Right ventricle myocardium inferior (tissue), 1 donor: ENCODE data around the gene FYN. TPM values are rescaled to one million over a fixed set of nuclear protein-coding genes. Genes with fewer than 3 reads are reported as not detected.

ENCODE experiments used
- ATAC-seq: fragments of 200-7000 bp; cut with Tn5 transposase; one replicate; pipeline ENCODE4 v1.9.1; 2020; ENCODE audit warnings: mild to moderate bottlenecking, moderate library complexity
- DNase-seq: peaks from one replicate; pipeline ENCODE4 v3.0.0; 2021; ENCODE audit errors: missing footprints
- intact Hi-C: fragments of 100-400 bp; cut with DNase I; formaldehyde crosslinking; loops from one replicate; pipeline ENCODE4 v1.11.0; 2022
- total RNA-seq: library from RNA; stranded (reverse); fragmentation: NEBNext Ultra II Directional; extraction: Animal tissue kit (Norgen Biotek cat#: 25700); gene quantifications from one replicate; pipeline ENCODE4 v1.2.1, GENCODE V29; 2021
- donor health status: DM: no; HTN: yes; CAD: no; lungs with severe emphysema.

The FYN gene
- total RNA-seq, 1 donor from 2014 or later: 50.4 TPM

DNA sequence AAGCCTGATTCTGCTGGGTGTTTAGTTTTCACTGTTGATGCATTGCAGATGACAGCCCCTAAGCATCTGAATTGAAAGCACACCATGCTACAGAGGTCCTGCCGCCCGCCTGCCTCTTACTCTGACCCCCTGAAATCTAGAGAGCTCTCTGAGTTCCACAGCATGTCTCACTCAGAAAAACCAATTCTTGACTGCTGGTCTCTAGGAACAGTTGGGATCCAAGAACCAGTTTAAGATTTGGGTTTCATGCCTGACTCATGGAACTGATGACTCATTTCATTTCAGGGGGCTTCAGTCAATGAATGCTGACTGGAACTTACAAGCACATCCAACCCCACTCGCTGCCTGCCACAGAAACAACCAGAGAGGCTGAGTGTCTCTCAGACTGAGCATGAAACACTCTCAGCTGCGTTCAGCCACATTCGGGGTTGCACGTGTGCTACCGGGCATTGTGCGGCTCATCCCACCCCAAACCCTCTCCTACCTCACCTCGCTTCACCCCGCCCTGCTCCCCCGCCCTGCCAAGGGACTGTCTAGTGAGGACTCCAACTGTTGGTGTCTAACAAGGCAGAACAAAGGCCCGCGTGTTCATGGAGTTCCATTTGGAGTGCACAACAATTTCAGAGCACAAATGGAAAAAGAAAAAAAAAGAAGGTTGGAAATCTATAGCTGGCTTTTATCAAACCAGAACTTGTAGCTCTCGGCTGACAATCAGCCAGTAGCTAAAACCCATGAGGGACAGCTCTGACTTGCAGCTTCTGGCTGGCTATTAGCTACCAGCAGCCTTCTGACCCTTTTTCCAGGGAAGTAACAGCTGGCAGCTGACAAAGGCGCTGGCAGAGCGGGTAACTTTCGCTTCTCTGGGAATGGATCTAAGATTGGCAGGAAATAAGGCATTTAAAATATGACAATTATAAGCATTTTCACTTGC is 247.5 kb downstream of the FYN start:
- intact Hi-C loops: loop anchor here (5.0 kb wide), 1 partner anchor 143 kb away; the partner anchor contains the start of gene REV3L
- DNase-seq: no peak
- peak; percentile 74 for ATAC-seq

DNA sequence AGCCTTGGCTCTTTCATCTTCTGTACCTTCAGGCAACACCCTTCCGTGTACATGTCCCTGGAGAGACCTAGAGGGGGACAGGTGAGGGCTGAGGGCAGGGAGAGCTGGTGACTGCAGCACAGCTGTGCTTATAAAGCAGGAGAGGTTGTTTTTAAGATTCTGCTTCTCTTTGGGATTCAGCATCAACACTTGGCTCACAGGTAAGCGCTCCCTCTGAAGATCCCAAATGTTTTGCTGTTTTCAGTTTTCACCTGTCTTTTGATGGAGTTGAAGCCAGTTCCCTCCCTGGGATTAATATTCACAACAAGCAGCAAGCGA is 248.2 kb downstream of the FYN start:
- ATAC-seq (no peak), DNase-seq (no peak)
- intact Hi-C loops: loop anchor here (5.0 kb wide), 1 partner anchor 143 kb away; the partner anchor contains the start of gene REV3L

DNA sequence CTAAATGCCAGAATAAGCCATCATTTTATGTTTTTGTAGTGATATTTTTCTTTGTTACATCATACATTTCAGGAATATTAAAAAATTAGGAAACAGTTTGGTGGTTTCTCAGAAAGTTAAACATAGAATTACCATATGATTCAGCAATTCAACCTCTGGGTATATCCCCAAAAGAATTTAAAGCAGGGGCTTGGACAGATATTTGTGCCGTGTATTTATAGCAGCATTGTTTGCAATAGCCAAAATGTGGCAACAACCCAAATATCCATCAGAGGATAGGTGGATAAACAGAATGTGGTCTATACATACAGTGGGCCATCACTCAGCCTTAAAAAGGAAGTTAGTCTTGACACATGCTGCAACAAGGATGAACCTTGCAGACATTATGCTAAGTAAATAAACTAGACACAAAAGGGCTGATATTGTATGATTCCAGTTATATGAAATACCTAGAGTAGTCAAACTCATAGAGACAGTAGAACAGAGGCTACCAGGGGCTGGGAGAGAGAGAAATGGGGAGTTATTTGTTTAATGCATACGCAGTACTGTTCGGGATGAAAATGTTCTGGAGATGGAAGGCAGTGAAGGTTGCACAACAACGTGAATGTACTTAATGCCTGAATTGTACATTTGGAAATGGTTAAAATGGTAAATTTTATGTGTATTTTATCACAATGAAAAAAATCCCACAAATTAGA is 248.7 kb downstream of the FYN start:
- intact Hi-C loops: loop anchor here (5.0 kb wide), 1 partner anchor 142 kb away; the partner anchor contains the start of gene REV3L
- DNase-seq: no peak
- no peak for ATAC-seq

DNA sequence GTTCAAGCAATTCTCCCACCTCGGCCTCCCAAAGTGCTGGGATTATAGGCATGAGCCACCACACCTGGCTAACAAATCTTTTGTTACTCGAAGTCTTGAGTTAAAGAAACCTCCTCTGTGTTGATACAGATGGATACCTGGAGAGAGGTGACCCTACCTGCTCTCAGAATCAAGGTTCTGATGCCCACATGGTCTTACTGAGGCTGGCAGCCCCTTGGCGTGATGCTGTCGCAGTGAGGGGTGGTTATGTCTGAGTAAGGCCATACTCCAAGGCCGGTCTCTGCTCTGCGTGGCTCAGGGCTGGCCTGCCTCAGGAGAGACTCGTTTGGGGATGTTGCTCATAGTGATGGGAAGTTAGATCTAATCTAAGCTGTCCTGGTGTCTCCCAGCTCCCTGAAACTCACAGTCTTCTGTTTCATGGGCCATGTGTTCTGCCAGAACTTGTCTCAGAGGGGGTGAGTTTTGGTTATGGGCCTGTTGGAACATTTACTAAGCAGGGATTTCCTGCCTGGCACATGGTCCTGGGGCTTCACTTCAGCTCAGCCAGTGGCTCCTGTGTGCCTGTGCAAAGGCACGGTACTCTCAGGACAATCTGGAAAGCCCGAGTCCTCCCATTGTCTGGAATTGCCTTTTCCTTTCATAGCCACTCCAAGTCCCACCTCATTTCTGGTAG is 250.1 kb downstream of the FYN start:
- DNase-seq (no peak), ATAC-seq (no peak)
- intact Hi-C loops: no loop called here

DNA sequence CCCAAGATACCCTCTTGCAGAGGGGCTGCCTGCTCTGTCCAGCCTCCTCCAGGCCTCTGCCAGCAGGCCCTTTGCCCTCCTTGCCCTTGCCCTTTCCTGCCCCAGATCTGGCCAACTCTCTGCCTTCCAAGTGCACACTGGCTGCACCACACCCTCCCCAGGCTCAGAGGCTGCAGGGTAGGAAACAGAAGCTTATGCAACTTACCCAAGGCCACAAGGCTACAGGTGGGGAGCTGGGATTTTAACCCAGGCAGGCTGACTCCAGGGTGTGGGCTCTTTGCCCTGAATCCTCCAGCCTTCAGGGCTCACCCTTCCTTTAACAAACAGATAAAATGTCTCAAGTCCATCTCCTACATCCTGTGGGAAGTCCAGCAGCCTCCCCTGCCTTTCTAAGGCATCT is 253.1 kb downstream of the FYN start:
- DNase-seq: no peak
- intact Hi-C loops: no loop called here
- ATAC-seq: no peak

DNA sequence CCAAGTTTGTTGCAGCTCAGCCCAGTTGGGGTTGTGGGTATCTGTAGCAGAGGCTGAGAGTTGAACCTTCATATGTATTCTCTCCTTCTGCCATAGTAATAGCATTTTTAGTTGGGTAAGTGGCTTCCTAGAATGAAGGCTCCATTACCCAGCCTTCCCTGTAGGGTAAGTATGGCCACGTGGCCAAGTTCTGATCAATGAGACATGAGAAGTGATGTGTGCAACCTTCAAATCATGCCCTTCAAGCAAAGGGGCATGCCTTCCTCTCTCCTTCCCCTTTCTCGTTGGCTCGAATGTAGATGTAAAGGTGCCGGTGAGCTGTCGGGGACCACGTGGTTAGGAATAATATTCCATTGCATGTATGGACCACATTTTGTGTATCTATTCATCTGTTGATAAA is 254.8 kb downstream of the FYN start:
- intact Hi-C loops: no loop called here
- DNase-seq (no peak), ATAC-seq (no peak)

DNA sequence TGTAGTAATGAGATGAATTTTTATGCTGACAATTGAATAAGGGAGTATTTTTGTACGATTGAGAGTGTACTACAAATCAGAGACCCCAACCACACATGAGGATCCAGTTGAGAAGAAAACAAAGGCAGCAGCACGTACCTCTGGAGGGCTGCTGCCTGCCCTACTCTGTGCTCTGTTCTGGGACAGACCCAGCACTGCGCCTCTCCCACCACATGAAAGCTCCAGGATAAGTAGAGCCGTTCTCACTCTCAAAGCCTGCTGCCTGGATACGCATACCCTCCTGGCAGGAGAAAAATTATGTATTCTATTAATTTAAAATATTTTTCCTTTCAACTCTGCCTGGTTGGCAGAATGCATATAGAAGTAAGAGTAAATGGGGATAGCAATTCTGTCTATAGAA is 256.1 kb downstream of the FYN start:
- ATAC-seq (no peak), DNase-seq (no peak)
- intact Hi-C loops: no loop called here

DNA sequence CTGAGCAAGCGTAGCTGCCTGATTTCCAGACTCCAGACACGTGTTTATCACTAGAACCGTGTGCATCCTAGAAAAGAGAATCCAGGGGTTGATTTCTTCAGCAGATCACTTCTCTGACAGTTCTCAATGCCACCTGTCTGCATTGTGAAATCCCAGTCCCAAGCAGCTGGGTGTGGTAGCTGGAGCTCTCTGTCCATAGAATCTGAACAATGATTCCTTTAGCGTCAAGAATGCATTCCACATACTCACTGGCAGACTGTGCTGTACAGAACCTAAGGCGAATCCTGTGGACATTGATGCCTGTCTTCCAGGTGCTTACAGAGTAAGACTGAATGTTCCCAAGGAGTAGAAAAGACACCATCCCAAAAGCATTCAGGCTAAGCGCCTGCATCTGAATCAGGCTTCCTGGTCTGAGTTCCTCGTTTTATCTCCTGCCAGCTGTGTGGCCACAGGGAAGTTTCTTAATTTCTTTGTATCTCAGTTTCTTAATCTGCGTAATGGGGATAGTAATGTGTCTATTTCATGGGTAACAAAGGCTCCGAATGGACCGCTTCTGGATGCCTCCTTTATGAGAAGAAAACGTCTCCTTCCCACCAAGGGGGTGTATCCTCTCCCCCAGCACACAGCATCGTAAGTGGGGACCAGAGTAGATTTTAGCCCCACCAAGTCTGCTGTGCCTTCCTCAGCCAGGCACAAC is 257.2 kb downstream of the FYN start:
- intact Hi-C loops: no loop called here
- no peak for ATAC-seq

DNA sequence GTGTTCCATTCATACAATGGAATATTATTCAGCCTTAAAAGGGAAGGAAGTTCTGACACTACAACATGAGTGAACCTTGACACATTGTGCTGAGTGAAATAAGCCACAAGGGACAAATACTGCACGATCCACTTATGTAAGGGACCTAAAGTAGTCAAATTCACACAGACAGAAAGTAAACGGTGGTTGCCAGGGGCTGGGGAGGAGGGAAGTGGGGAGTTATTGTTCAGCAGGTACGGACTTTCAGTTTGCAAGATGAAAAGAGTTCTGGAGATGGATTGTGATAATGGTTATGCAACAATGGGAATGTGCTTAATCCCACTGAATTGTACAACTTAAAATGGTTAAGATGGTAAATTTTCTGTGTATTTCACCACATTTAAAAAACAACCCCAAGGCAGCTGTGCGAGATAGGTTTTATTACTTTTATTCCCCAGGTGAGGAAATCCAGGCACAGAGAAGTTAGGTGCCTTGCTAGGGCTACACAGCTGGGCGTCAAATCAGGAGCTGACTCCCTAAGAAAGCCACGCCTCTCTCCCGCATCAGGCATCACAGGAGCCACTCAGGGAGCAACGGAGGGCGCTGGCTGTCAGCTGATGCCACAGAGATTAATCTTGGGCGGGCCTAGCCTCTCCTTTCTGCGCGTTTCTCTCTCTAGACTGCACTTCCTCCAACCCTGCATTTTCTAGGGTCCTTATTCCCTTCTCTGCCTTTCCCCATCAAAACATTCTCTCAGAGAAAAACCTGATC is 258.2 kb downstream of the FYN start:
- no peak for ATAC-seq
- no peak for DNase-seq
- intact Hi-C loops: no loop called here

More for the DNA sequence above, 257.2 kb downstream of the FYN start:
- no peak for DNase-seq

DNA sequence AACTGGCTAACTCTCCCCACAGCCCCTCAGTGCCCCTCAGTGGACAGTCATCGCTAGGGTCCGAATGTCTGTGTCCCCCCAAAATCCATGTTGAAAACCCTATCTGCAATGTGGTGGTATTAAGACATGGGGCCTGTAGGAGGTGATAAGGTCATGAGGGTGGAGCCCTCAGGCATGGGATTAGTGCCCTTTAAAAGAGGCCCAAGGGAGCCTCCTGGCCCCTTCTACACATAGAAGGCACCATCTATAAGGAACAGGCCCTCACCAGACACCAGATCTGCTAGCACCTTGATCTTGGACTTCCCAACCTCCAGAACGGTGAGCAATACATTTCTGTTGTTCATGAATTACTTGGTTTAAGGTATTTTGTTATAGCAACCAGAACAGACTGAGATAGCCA is 260.9 kb downstream of the FYN start:
- intact Hi-C loops: no loop called here
- no peak for DNase-seq
- ATAC-seq: no peak

DNA sequence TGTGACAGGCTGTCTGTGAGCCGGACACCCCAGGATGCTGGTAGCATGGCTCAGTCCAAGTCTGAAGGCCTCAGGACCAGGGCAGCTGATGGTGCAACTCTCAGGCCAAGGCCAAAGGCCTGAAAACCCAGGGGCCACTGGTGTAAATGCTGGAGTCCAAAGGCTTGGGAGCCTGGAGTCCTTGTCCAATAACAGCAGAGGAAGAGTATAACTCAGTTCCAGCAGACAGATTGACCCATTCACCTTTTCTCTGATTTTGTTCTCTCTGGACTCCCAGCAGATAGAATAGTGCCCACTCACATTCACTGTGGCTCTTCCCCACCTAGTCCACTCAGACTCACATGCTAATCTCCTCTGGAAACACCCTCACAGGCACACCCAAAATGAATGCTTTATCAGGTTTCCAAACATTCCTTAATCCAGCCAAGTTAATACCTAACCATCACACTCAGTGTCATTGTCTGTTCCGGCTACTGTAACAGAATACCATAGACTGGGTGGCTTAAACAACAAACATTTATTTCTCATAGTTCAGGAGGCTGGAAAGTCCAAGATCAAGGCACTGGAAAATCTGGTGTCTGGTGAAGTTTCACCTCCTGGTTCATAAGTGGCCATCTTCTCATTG is 262.6 kb downstream of the FYN start:
- intact Hi-C loops: no loop called here

More for the DNA sequence above, 262.6 kb downstream of the FYN start:
- DNase-seq: no peak
- no peak for ATAC-seq

Other genes starting within 250 kb of the FYN start
- gene CCN6, start 180.7 kb upstream of the FYN start, total RNA-seq: not detected
- 24.0 TPM for gene TUBE1, start 214.0 kb upstream of the FYN start, total RNA-seq
- 75.1 TPM for gene FAM229B, start 214.1 kb upstream of the FYN start, total RNA-seq